ENCODE data around the gene PLCB4. TPM values are rescaled to one million over a fixed set of nuclear protein-coding genes. Genes with fewer than 3 reads are reported as not detected.

PLCB4 gene
- total RNA-seq, 2 experiments from 2014 or later: 0.06 TPM; not detected in 1

DNA sequence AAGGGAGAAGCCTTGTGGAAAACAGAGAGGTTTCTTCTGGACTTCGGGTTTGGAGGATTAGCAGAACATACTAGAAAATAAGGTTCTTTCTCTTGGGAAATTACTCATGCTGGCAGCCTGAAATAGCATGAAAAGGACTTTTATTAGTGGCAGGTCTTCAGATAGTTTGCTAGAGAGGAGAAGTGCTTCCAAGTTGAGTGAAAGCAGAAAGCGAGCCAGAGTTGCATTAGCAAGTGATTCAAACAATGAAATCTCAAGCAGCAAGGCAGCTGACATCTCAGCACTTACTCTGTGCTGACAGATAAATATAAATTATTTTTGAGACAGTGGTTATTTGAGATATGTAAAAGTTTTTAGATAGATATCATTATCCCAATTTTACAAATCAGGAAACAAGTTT lies 91.9 kb downstream of the PLCB4 start:
- no peaks in the 10 kb centered on the region for H3K9me3 Mint-ChIP-seq
- no peak overlapping the region for H3K27ac ChIP-seq (ENCODE audit: low read depth in 1 of 2, low read length in 2 of 2)
- no peaks in the 10 kb centered on the region for H3K36me3 ChIP-seq (ENCODE audit: insufficient read depth, low read length)
- H3K9me3 ChIP-seq (ENCODE audit: control insufficient read depth in 1 of 2, insufficient read depth in 1 of 2, low read length in 2 of 2): no peaks in the 10 kb centered on the region
- no peak for ATAC-seq (ENCODE audit: poor library complexity)
- no peaks in the 10 kb centered on the region for H3K27me3 ChIP-seq (ENCODE audit: control insufficient read depth in 1 of 2, insufficient read depth in 2 of 2, low read length in 2 of 2)
- intact Hi-C loops (cut with DNase I, micrococcal nuclease): no loop called here
- no peak overlapping the region for H3K4me3 Mint-ChIP-seq
- no peaks in the 10 kb centered on the region for H3K4me1 ChIP-seq (ENCODE audit: insufficient read depth, low read length)
- H3K4me1 Mint-ChIP-seq (ENCODE audit: low read depth): peaks cover 10% of the 10 kb centered on the region
- DNase-seq: no peak
- no peak overlapping the region for H3K27ac Mint-ChIP-seq
- H3K4me3 ChIP-seq (ENCODE audit: low read length): no peak overlapping the region
- no peak for TF ChIP-seq CTCF (IDR thresholded peaks at IDR 0.05)
- H3K27me3 Mint-ChIP-seq: no peaks in the 10 kb centered on the region
- H3K36me3 Mint-ChIP-seq (ENCODE audit: low read depth): no peaks in the 10 kb centered on the region
- CTCF ChIA-PET: no interaction called here
- POLR2A ChIA-PET: no interaction called here

GRCh38 chr20:9161311-9161710 lies 92.4 kb downstream of the PLCB4 start:
- H3K36me3 Mint-ChIP-seq (ENCODE audit: low read depth): no peaks in the 10 kb centered on the region
- no peaks in the 10 kb centered on the region for H3K9me3 ChIP-seq (ENCODE audit: control insufficient read depth in 1 of 2, insufficient read depth in 1 of 2, low read length in 2 of 2)
- H3K4me3 Mint-ChIP-seq: no peak overlapping the region
- no peaks in the 10 kb centered on the region for H3K4me1 ChIP-seq (ENCODE audit: insufficient read depth, low read length)
- peaks cover 10% of the 10 kb centered on the region for H3K4me1 Mint-ChIP-seq (ENCODE audit: low read depth)
- no peaks in the 10 kb centered on the region for H3K9me3 Mint-ChIP-seq
- H3K27ac ChIP-seq (ENCODE audit: low read depth in 1 of 2, low read length in 2 of 2): no peak overlapping the region
- H3K27me3 Mint-ChIP-seq: no peaks in the 10 kb centered on the region
- TF ChIP-seq CTCF (IDR thresholded peaks at IDR 0.05): no peak
- ChIA-PET POLR2A (no interaction called here), CTCF (no interaction called here)
- H3K27ac Mint-ChIP-seq: no peak overlapping the region
- ATAC-seq (ENCODE audit: poor library complexity) (no peak), DNase-seq (no peak)
- no peaks in the 10 kb centered on the region for H3K36me3 ChIP-seq (ENCODE audit: insufficient read depth, low read length)
- no peaks in the 10 kb centered on the region for H3K27me3 ChIP-seq (ENCODE audit: control insufficient read depth in 1 of 2, insufficient read depth in 2 of 2, low read length in 2 of 2)
- intact Hi-C loops (cut with DNase I, micrococcal nuclease): no loop called here
- no peak overlapping the region for H3K4me3 ChIP-seq (ENCODE audit: low read length)

DNA sequence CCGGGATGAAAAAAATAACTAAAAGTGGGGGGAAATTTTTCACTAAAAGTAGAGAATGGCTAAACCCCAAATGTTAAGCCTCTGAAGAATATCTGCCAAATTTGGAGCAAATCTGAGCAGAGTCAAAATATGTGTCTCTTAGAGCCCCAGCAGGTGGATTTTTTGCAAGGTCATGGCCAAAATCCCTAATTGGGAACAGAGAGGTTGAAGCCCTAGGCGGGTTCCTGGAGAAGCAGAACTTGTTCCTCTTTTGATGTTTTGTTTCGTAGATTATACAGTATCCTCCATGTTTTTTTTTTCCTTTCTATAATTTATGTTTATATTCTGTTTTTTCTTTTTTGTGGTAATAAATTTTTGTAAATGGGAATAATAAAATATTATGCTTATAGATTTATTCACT lies 94.4 kb downstream of the PLCB4 start:
- Mint-ChIP-seq H3K9me3 (no peaks in the 10 kb centered on the region), H3K27me3 (no peaks in the 10 kb centered on the region), H3K36me3 (ENCODE audit: low read depth) (no peaks in the 10 kb centered on the region), H3K4me3 (no peak overlapping the region), H3K27ac (no peak overlapping the region), H3K4me1 (ENCODE audit: low read depth) (peaks cover 10% of the 10 kb centered on the region)
- ChIA-PET CTCF (no interaction called here), POLR2A (no interaction called here)
- ATAC-seq (ENCODE audit: poor library complexity) (no peak), DNase-seq (no peak)
- Histone ChIP-seq H3K4me1 (ENCODE audit: insufficient read depth, low read length) (no peaks in the 10 kb centered on the region), H3K27me3 (ENCODE audit: control insufficient read depth in 1 of 2, insufficient read depth in 2 of 2, low read length in 2 of 2) (no peaks in the 10 kb centered on the region), H3K4me3 (ENCODE audit: low read length) (no peak overlapping the region), H3K36me3 (ENCODE audit: insufficient read depth, low read length) (no peaks in the 10 kb centered on the region), H3K9me3 (ENCODE audit: control insufficient read depth in 1 of 2, insufficient read depth in 1 of 2, low read length in 2 of 2) (no peaks in the 10 kb centered on the region), H3K27ac (ENCODE audit: low read depth in 1 of 2, low read length in 2 of 2) (no peak overlapping the region)
- intact Hi-C loops (cut with DNase I, micrococcal nuclease): no loop called here
- TF ChIP-seq CTCF (IDR thresholded peaks at IDR 0.05): no peak

All from CD4-positive, alpha-beta T cell (primary cell).